H1 (cell line): ENCODE results near the gene NAA38. TPM values are rescaled to one million over a fixed set of nuclear protein-coding genes. Genes with fewer than 3 reads are reported as not detected.

Experiments
- CTCF ChIA-PET: fragments of 300-600 bp; sonication (Branson Sonifier 250); formaldehyde crosslinking; loops from one replicate; lab custom pipeline; 2021; ENCODE audit not compliant: partially characterized antibody; lab: Charles Lee
- POLR2A ChIA-PET: fragments of 300-600 bp; sonication (Branson Sonifier 250); formaldehyde crosslinking; loops from one replicate; lab custom pipeline; 2021; ENCODE audit warnings: inconsistent platforms; ENCODE audit not compliant: partially characterized antibody; lab: Charles Lee
- DNase-seq, 2 experiments: peaks; one replicate each; pipeline versions ENCODE4 v3.0.0 to v3.0.0-alpha.2; 2010 to 2022; ENCODE audit warnings: low spot score in 2 of 2, low read depth in 1 of 2, mixed read lengths in 1 of 2
- FAIRE-seq: peaks from 2 replicates; lab custom pipeline; 2011; peaks lifted over from hg19 to GRCh38; lab: Jason Lieb, UNC
- H2AFZ ChIP-seq: 2 replicates; pipeline ENCODE4 v1.8.1; 2012; ENCODE audit warnings: low read length, inconsistent platforms
- H2AK5ac ChIP-seq: 2 replicates; pipeline ENCODE4 v1.6.1; 2013; ENCODE audit warnings: low read depth, low read length
- H2BK120ac ChIP-seq: replicated peaks from 2 replicates; pipeline ENCODE3; 2013; ENCODE audit warnings: low read depth, low read length, inconsistent platforms
- H2BK12ac ChIP-seq: 2 replicates; pipeline ENCODE4 v1.6.1; 2013; ENCODE audit warnings: low read depth, low read length
- H2BK15ac ChIP-seq: 2 replicates; pipeline ENCODE4 v1.6.1; 2013; ENCODE audit warnings: low read length
- H2BK20ac ChIP-seq: 2 replicates; pipeline ENCODE4 v1.6.1; 2013; ENCODE audit warnings: low read length
- H2BK5ac ChIP-seq: 2 replicates; pipeline ENCODE4 v1.6.1; 2013; ENCODE audit warnings: low read depth, low read length
- H3K14ac ChIP-seq: 2 replicates; pipeline ENCODE4 v1.6.1; 2013; ENCODE audit warnings: inconsistent platforms; ENCODE audit not compliant: insufficient read length
- H3K18ac ChIP-seq: 2 replicates; pipeline ENCODE4 v1.6.1; 2013; ENCODE audit warnings: low read length; ENCODE audit errors: extremely low read depth
- H3K23ac ChIP-seq: 2 replicates; pipeline ENCODE4 v1.6.1; 2013; ENCODE audit warnings: inconsistent platforms; ENCODE audit not compliant: insufficient read length
- H3K23me2 ChIP-seq: 2 replicates; pipeline ENCODE4 v1.6.1; 2013; ENCODE audit warnings: low read depth, low read length
- H3K27ac ChIP-seq: 2 replicates; pipeline ENCODE4 v1.6.1; 2011; ENCODE audit warnings: low read depth, low read length, inconsistent platforms
- H3K27me3 ChIP-seq, 4 experiments: replicated peaks in 1 of 4; 1 replicate in 1 of 4; 2 replicates in 3 of 4; pipeline versions ENCODE4 v1.6.1 to v1.8.1; 2011 to 2013; ENCODE audit warnings: low read length in 3 of 4, mild to moderate bottlenecking in 3 of 4, inconsistent platforms in 2 of 4, mixed read lengths in 2 of 4, moderate library complexity in 1 of 4; ENCODE audit not compliant: control insufficient read depth in 3 of 4, insufficient read depth in 3 of 4; ENCODE audit errors: extremely low read depth in 1 of 4
- H3K36me3 ChIP-seq, 4 experiments: 2 replicates each; pipeline versions ENCODE4 v1.6.1 to v1.8.1; 2011 to 2013; ENCODE audit warnings: mild to moderate bottlenecking in 4 of 4, low read length in 3 of 4, moderate library complexity in 2 of 4, control low read depth in 1 of 4, inconsistent platforms in 1 of 4; ENCODE audit not compliant: insufficient read depth in 4 of 4, control insufficient read depth in 2 of 4
- H3K4ac ChIP-seq: replicated peaks from 2 replicates; pipeline ENCODE3; 2013; ENCODE audit warnings: low read length, low read depth, mixed read lengths, inconsistent platforms; ENCODE audit not compliant: insufficient read length
- H3K4me1 ChIP-seq, 4 experiments: replicated peaks in 1 of 4; 1 replicate in 1 of 4; 2 replicates in 3 of 4; pipeline versions ENCODE4 v1.6.1 to v1.8.1; 2011 to 2013; ENCODE audit warnings: low read length in 3 of 4, inconsistent platforms in 2 of 4, mixed read lengths in 1 of 4; ENCODE audit not compliant: insufficient read depth in 4 of 4, control insufficient read depth in 3 of 4
- H3K4me2 ChIP-seq, 2 experiments: 2 replicates each; pipeline versions ENCODE4 v1.6.1 to v1.8.1; 2011 to 2013; ENCODE audit warnings: low read depth in 2 of 2, low read length in 2 of 2, control low read depth in 1 of 2, inconsistent platforms in 1 of 2, mild to moderate bottlenecking in 1 of 2; ENCODE audit not compliant: insufficient read depth in 1 of 2
- H3K4me3 ChIP-seq, 4 experiments: fragments of 200-600, 300-600 bp in 1 of 4; sonication (generic), shearing (Covaris generic), sonication (Bioruptor Twin) in 1 of 4; 2 replicates each; pipeline versions ENCODE4 v1.5.1 to v1.8.1; 2011 to 2016; ENCODE audit warnings: low read length in 4 of 4, low read depth in 3 of 4, control low read depth in 2 of 4, inconsistent platforms in 2 of 4, mild to moderate bottlenecking in 2 of 4, mixed read lengths in 1 of 4, moderate library complexity in 1 of 4; ENCODE audit not compliant: insufficient read depth in 2 of 4; ENCODE audit errors: extremely low read depth in 1 of 4
- H3K56ac ChIP-seq: replicated peaks from 2 replicates; pipeline ENCODE3; 2013; ENCODE audit warnings: low read depth, mild to moderate bottlenecking, mixed read lengths, low read length, inconsistent platforms; ENCODE audit not compliant: insufficient read length
- H3K79me1 ChIP-seq: 2 replicates; pipeline ENCODE4 v1.6.1; 2013; ENCODE audit warnings: low read depth, low read length, control low read depth
- H3K79me2 ChIP-seq, 2 experiments: 2 replicates each; pipeline versions ENCODE4 v1.6.1 to v1.8.1; 2012 to 2013; ENCODE audit warnings: low read length in 2 of 2, mild to moderate bottlenecking in 2 of 2, inconsistent platforms in 1 of 2; ENCODE audit not compliant: insufficient read depth in 2 of 2, control insufficient read depth in 1 of 2
- H3K9ac ChIP-seq, 4 experiments: replicated peaks in 1 of 4; 1 replicate in 1 of 4; 2 replicates in 3 of 4; pipeline versions ENCODE4 v1.6.1 to v1.8.1; 2011 to 2013; ENCODE audit warnings: low read depth in 3 of 4, low read length in 3 of 4, control low read depth in 2 of 4, mild to moderate bottlenecking in 2 of 4, moderate library complexity in 2 of 4, inconsistent platforms in 1 of 4; ENCODE audit errors: extremely low read depth in 1 of 4
- H3K9me3 ChIP-seq, 2 experiments: 2 replicates each; pipeline versions ENCODE4 v1.6.1 to v1.8.1; 2012 to 2013; ENCODE audit warnings: mild to moderate bottlenecking in 2 of 2, moderate library complexity in 2 of 2, control low read depth in 1 of 2, inconsistent platforms in 1 of 2, low read depth in 1 of 2, low read length in 1 of 2, mixed read lengths in 1 of 2; ENCODE audit not compliant: insufficient read depth in 2 of 2
- H4K20me1 ChIP-seq, 2 experiments: replicated peaks in 1 of 2; 2 replicates each; pipeline versions ENCODE3 to v1.8.1; 2011 to 2013; ENCODE audit warnings: inconsistent platforms in 2 of 2, low read length in 2 of 2, mild to moderate bottlenecking in 1 of 2; ENCODE audit not compliant: insufficient read depth in 2 of 2, control insufficient read depth in 1 of 2
- H4K5ac ChIP-seq: 2 replicates; pipeline ENCODE4 v1.6.1; 2013; ENCODE audit warnings: low read length, low read depth, mixed read lengths, inconsistent platforms; ENCODE audit not compliant: insufficient read length
- H4K8ac ChIP-seq: 2 replicates; pipeline ENCODE4 v1.8.0; 2013; ENCODE audit warnings: mild to moderate bottlenecking, moderate library complexity, low read length, inconsistent platforms; ENCODE audit not compliant: insufficient read depth; ENCODE audit errors: extremely low read depth
- H4K91ac ChIP-seq: replicated peaks from 2 replicates; pipeline ENCODE3; 2013; ENCODE audit warnings: low read length, mixed read lengths, inconsistent platforms; ENCODE audit not compliant: insufficient read length
- EP300 ChIP-seq, 2 experiments: IDR thresholded peaks; 1 replicate in 1 of 2; 2 replicates in 1 of 2; pipeline ENCODE4 v1.6.1; 2011 to 2012; ENCODE audit warnings: low read depth in 2 of 2, low read length in 2 of 2, mild to moderate bottlenecking in 2 of 2, borderline replicate concordance in 1 of 2, inconsistent platforms in 1 of 2, moderate library complexity in 1 of 2
- EZH2 ChIP-seq: fragments of 200-600 bp; sonication (generic); IDR thresholded peaks from 2 replicates; pipeline ENCODE4 v1.7.1; 2012; ENCODE audit warnings: low read depth, mild to moderate bottlenecking, moderate library complexity, low read length, inconsistent platforms; ENCODE audit not compliant: severe bottlenecking
- HDAC2 ChIP-seq, 2 experiments: fragments of 300-600 bp in 1 of 2; sonication (generic) in 1 of 2; IDR thresholded peaks; 2 replicates each; pipeline ENCODE4 v1.6.1; 2011 to 2012; ENCODE audit warnings: low read depth in 2 of 2, low read length in 2 of 2, mild to moderate bottlenecking in 2 of 2, moderate library complexity in 2 of 2, borderline replicate concordance in 1 of 2, inconsistent platforms in 1 of 2
- HDAC6 ChIP-seq: IDR thresholded peaks from one replicate; pipeline ENCODE4 v1.7.1; 2012; ENCODE audit warnings: low read depth, mild to moderate bottlenecking, inconsistent platforms, low read length, moderate library complexity
- PHF8 ChIP-seq: fragments of 200-600 bp; sonication (generic); conservative IDR thresholded peaks from 2 replicates; pipeline ENCODE4 v1.7.1; 2012; ENCODE audit warnings: low read depth, mild to moderate bottlenecking, inconsistent platforms, low read length, moderate library complexity
- POLR2A ChIP-seq, 2 experiments: IDR thresholded peaks; 1 replicate in 1 of 2; 2 replicates in 1 of 2; pipeline ENCODE4 v1.6.1; 2011; ENCODE audit warnings: low read depth in 2 of 2, low read length in 2 of 2, mild to moderate bottlenecking in 2 of 2; ENCODE audit errors: control extremely low read depth in 1 of 2
- SAP30 ChIP-seq: fragments of 300-600 bp; sonication (generic); IDR thresholded peaks from 2 replicates; pipeline ENCODE4 v1.7.1; 2012; ENCODE audit warnings: low read length, moderate library complexity, mild to moderate bottlenecking, inconsistent platforms; ENCODE audit not compliant: insufficient read depth, insufficient replicate concordance
- SRF ChIP-seq: IDR thresholded peaks from 2 replicates; pipeline ENCODE4 v1.6.1; 2011; ENCODE audit warnings: mild to moderate bottlenecking, low read depth, low read length, moderate library complexity
- TAF1 ChIP-seq: IDR thresholded peaks from 2 replicates; pipeline ENCODE4 v1.6.1; 2011; ENCODE audit warnings: mild to moderate bottlenecking, low read depth, low read length
- TBP ChIP-seq: IDR thresholded peaks from 2 replicates; pipeline ENCODE4 v1.6.1; 2011; ENCODE audit warnings: low read depth, low read length, improper control_type of control experiment
- WGBS, 2 experiments: shearing (Covaris generic) in 1 of 2; methylation state at CpG; one replicate each; pipeline versions ENCODE4 v1.1.6 to v1.1.7; 2013 to 2015; ENCODE audit warnings: low lambda C conversion rate in 2 of 2, mixed read lengths in 2 of 2, inconsistent platforms in 1 of 2, low coverage in 1 of 2, missing lambda C conversion rate in 1 of 2; ENCODE audit not compliant: insufficient replicate concordance in 2 of 2, insufficient coverage in 1 of 2, insufficient read length in 1 of 2; ENCODE audit errors: extremely low coverage in 1 of 2, missing lambda C conversion rate in 1 of 2; 5-methylcytosine and 5-hydroxymethylcytosine counted together
- polyA plus RNA-seq, 7 experiments: library from polyadenylated mRNA; depleted of rRNA in 3 of 7; stranded (reverse) in 5 of 7; unstranded in 2 of 7; fragments of >200 nt in 5 of 7; fragments of 200-250 nt in 2 of 7; gene quantifications; 1 replicate in 5 of 7; 2 replicates in 1 of 7; 4 replicates in 1 of 7; pipeline versions ENCODE4 v1.2.1 to v1.2.3, GENCODE V29; 2011 to 2013; ENCODE audit warnings: missing spikeins in 2 of 7, mixed read lengths in 2 of 7
- total RNA-seq: library from RNA; stranded (reverse); fragmentation: NEBNext Ultra II Directional; extraction: Animal tissue kit (Norgen Biotek cat#: 25700); gene quantifications from 2 replicates; pipeline ENCODE4 v1.2.1, GENCODE V29; 2021

Gene NAA38
- total and polyA plus RNA-seq, 2 of the 8 experiments (the other 6 are each of a cell fraction or from before 2014, with no cell fraction given): 30.2 to 109 TPM

GRCh38 chr17:7835814-7836595, 21.4 kb downstream of the NAA38 start:
- Histone ChIP-seq H3K4me1 (peaks cover 6 to 24% (median 14%) of the 10 kb centered on the region in 4 experiments), H3K23ac (no peak overlapping the region), H3K4ac (peak overlapping the region; percentile 29), H3K36me3 (no peaks in the 10 kb centered on the region), H3K27me3 (peaks cover 17 to 56% (median 49%) of the 10 kb centered on the region in 4 experiments), H3K4me3 (peak overlapping the region; percentile 45 to 77 (median 62)), H3K4me2 (peak overlapping the region; percentile 84 to 93), H3K18ac (peak overlapping the region; percentile 60; the same call in 1 of the 2 replicates), H2AFZ (peak overlapping the region; percentile 11; the same call in 1 of the 2 replicates), H3K56ac (no peak overlapping the region), H2AK5ac (no peak overlapping the region), H3K79me1 (no peaks in the 10 kb centered on the region), H4K8ac (peak overlapping the region; percentile 82), H2BK15ac (no peak overlapping the region), H3K14ac (no peak overlapping the region), H3K9ac (peak overlapping the region in 3 of 4 experiments; percentile 58 to 75 (median 66); a peak in 5 of 7 replicates), H3K9me3 (no peaks in the 10 kb centered on the region), H2BK120ac (no peak overlapping the region), H2BK12ac (peak overlapping the region; percentile 60; the same call in 1 of the 2 replicates), H2BK5ac (peak overlapping the region; percentile 84; the same call in 1 of the 2 replicates), H3K23me2 (peaks cover 25% of the 10 kb centered on the region), H3K27ac (peak overlapping the region; percentile 39; the same call in 1 of the 2 replicates), H4K5ac (peak overlapping the region; percentile 77), H4K20me1 (peaks cover 0 to 22% of the 10 kb centered on the region in 2 experiments), H4K91ac (peak overlapping the region; percentile 67), H3K79me2 (no peaks in the 10 kb centered on the region), H2BK20ac (no peak overlapping the region)
- FAIRE-seq (no peak), DNase-seq (peak in 1 of 2 experiments; percentile 88)
- POLR2A ChIA-PET: interaction anchor here (0.8 to 5.2 kb wide), 14 partner anchors 9 to 226 kb away, joined by 3 to 34 read pairs (median 4); partner anchors contain the start of genes EFNB3, NAA38 and TMEM88
- 1% methylated on average over 36 of the region's 61 CpGs; no CpG with 5 or more reads in 1 of the 2 experiments for WGBS, 2 experiments
- CTCF ChIA-PET: interaction anchor here (1.0 to 5.9 kb wide), 10 partner anchors 8 to 178 kb away, joined by 3 to 44 read pairs (median 4); partner anchors contain the start of genes NAA38, RNF227 and TP53
- TF ChIP-seq HDAC6 (no peak), TAF1 (peak; percentile 57; the same call in 1 of the 2 replicates), EZH2 (peak; percentile 44), EP300 (IDR thresholded peaks at IDR 0.05; ENCODE audit: borderline replicate concordance in 1 of 2, low read depth in 2 of 2, low read length in 2 of 2) (no peak), POLR2A (IDR thresholded peaks at IDR 0.05; ENCODE audit: control extremely low read depth in 1 of 2, low read depth in 2 of 2, low read length in 2 of 2) (peak in 1 of 2 experiments; percentile 65; a peak in 2 of 3 replicates), SAP30 (peak; percentile 55), PHF8 (peak; percentile 61), HDAC2 (IDR thresholded peaks at IDR 0.05; ENCODE audit: borderline replicate concordance in 1 of 2, low read depth in 2 of 2, low read length in 2 of 2) (0 out of 4 replicates have a peak, but pooled peaks have one; percentile 3 to 73), SRF (no peak), TBP (0 out of 2 replicates have a peak, but pooled peaks have one; percentile 7)
